Measurements from ENCODE around the gene RNPEP. TPM values are rescaled to one million over a fixed set of nuclear protein-coding genes. Genes with fewer than 3 reads are reported as not detected.
A peak's percentile ranks its signal among the peaks of the same experiment; 100 is the strongest.
"Not testable (repeated sequence)": the region's sequence is repeated elsewhere in the genome, so short reads cannot be mapped to it uniquely, and the experiment has no call there.

RNPEP gene
- total RNA-seq, 1 donor: 93.7 TPM

DNA sequence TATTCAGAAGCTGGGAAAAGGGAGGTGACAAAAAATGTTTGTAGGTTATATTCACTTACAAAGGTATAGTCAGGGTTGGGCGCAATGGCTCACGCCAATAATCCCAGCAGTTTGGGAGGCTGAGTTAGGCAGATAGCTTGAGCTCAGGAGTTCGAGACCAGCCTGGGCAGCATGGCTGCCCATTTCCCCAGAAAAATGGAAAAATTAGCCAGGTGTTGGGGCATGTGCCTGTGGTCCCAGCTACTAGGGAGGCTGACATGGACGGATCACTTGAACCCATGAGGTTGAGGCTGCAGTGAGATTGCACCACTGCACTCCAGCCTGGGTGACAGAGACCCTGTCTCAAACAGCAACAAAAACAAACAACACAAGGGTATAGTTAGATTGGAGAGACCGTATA, 24.1 kb upstream of the RNPEP start:
- no peak for DNase-seq (ENCODE audit: low read depth)
- no peak overlapping the region for H3K4me3 ChIP-seq (ENCODE audit: low read depth, low read length)
- TF ChIP-seq, protein P1, sequence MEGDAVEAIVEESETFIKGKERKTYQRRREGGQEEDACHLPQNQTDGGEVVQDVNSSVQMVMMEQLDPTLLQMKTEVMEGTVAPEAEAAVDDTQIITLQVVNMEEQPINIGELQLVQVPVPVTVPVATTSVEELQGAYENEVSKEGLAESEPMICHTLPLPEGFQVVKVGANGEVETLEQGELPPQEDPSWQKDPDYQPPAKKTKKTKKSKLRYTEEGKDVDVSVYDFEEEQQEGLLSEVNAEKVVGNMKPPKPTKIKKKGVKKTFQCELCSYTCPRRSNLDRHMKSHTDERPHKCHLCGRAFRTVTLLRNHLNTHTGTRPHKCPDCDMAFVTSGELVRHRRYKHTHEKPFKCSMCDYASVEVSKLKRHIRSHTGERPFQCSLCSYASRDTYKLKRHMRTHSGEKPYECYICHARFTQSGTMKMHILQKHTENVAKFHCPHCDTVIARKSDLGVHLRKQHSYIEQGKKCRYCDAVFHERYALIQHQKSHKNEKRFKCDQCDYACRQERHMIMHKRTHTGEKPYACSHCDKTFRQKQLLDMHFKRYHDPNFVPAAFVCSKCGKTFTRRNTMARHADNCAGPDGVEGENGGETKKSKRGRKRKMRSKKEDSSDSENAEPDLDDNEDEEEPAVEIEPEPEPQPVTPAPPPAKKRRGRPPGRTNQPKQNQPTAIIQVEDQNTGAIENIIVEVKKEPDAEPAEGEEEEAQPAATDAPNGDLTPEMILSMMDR (IDR thresholded peaks at IDR 0.05; ENCODE audit: insufficient read depth, low read depth, low read length): no peak

DNA sequence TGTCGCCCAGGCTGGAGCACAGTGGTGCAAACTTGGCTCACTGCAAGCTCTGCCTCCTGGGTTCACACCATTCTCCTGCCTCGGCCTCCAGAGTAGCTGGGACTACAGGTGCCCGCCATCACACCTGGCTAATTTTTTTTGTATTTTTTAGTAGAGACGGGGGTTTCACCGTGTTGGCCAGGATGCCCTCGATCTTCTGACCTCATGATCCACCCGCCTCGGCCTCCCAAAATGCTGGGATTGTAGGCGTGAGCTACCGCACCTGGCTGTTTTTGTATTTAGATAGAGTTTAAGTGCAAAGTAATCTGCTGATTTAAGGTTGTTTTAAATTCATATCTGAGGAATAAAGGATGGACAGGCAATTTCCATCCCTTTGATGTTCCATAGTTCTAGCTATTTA, 20.1 kb upstream of the RNPEP start:
- not testable (repeated sequence) for DNase-seq (ENCODE audit: low read depth); H3K4me3 ChIP-seq (ENCODE audit: low read depth, low read length)

DNA sequence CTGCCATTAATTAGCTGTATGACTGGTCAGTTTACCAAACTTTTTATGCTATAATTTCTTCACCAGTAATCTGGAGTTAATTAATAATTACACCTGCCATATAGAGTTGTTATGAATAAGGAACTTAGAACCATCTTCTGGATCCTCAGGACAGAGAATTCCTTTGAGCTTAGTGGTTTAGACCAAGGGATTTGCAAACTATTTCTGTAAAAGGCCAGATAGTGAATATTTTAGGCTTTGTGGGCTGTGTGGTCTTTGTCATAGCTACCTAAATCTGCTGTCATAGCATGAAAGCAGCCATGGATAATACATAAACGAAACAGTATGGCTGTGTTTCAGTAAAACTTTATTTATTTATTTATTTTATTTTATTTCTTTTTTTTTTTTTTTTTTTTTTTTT, 18.2 kb upstream of the RNPEP start:
- H3K4me3 ChIP-seq (ENCODE audit: low read depth, low read length): no peak overlapping the region
- TF ChIP-seq, protein P1 (IDR thresholded peaks at IDR 0.05; ENCODE audit: insufficient read depth, low read depth, low read length): no peak
- DNase-seq (ENCODE audit: low read depth): peak; percentile 90

DNA sequence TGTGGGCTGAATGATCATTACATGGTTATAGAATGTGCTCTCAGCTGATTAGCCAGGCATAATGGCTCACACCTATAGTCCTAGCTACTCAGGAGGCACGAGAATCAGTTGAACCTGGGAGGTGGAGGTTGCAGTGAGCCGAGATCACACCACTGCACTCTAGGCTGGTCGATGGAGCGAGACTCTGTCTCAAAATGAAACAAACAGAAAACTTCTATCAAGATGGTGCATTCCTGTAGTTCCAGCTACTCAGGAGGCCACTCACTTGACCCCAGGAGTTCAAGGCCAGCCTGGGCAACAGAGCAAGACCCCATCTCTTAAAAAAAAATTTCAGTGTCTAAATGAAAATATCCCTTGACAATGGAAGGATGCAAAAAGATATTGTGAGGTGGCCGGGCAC, 16.3 kb upstream of the RNPEP start:
- H3K4me3 ChIP-seq (ENCODE audit: low read depth, low read length): no peak overlapping the region
- TF ChIP-seq, protein P1 (IDR thresholded peaks at IDR 0.05; ENCODE audit: insufficient read depth, low read depth, low read length): no peak
- no peak for DNase-seq (ENCODE audit: low read depth)

DNA sequence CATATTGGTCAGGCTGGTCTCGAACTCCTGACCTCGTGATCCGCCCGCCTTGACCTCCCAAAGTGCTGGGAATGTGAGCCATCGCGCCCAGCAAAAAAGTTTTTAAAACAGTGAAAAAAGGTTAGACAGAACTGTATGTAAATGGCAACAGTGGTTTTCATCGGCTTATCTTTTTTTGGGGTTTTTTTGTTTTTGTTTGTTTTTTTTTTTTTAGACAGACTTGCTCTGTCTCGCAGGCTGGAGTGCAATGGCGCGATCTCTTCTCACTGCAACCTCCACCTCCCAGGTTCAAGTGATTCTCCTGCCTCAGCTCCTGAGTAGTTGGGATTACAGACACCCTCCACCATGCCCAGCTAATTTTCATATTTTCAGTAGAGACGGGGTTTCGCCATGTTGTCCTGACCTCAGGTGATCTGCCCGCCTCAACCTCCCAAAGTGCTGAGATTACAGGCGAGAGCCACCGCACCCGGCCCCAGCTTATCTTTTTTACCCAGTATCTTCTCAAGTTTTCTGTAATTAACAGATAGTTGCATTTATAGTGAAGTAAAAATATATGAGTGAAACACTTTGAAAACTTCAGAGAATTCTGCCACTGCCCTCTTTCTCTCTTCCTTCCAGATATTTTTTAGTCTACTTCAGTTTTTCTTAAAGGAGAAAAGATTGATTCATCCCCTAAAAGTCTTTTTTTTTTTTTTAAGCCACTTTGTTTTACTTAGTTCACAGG, 14.1 kb upstream of the RNPEP start:
- H3K4me3 ChIP-seq (ENCODE audit: low read depth, low read length): no peak overlapping the region
- TF ChIP-seq, protein P1 (IDR thresholded peaks at IDR 0.05; ENCODE audit: insufficient read depth, low read depth, low read length): no peak
- DNase-seq (ENCODE audit: low read depth): no peak

DNA sequence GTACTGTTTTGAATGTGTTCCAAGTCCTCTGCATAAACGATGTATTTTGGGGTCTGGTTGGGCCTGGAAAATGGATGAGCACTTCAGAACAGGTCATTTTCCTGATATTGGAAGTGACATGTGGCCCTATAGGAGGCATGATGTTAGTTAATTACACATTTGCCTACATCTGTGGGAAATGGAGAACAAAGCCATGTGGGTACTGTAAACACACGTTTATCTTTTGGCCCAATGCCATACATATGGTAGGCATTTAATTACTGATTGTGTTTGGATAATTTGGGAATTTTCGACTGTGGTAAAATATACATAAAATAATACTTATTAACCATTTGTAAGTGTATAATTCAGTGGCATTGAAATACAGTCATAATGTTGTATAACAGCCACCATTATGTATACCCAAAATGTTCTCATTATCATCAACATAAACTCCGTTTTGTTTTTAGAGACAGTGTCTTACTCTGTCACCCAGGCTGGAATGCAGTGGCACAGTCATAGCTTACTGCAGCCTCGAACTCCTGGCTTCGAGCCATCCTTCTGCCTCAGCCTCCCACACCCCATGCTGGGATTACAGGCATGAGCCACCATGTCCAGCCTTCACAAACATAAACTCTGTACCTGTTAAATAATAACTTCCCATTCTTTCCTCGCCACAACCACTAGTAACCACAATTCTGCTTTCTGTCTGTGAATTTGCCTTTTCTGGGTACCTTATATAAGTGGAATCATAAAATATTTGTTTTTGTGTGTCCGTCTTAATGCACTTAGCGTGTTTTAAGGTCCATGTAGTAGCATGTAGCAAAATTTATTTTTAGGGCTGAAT, 11.9 kb upstream of the RNPEP start:
- TF ChIP-seq, protein P1 (IDR thresholded peaks at IDR 0.05; ENCODE audit: insufficient read depth, low read depth, low read length): no peak
- DNase-seq (ENCODE audit: low read depth): peak; percentile 41
- no peak overlapping the region for H3K4me3 ChIP-seq (ENCODE audit: low read depth, low read length)

DNA sequence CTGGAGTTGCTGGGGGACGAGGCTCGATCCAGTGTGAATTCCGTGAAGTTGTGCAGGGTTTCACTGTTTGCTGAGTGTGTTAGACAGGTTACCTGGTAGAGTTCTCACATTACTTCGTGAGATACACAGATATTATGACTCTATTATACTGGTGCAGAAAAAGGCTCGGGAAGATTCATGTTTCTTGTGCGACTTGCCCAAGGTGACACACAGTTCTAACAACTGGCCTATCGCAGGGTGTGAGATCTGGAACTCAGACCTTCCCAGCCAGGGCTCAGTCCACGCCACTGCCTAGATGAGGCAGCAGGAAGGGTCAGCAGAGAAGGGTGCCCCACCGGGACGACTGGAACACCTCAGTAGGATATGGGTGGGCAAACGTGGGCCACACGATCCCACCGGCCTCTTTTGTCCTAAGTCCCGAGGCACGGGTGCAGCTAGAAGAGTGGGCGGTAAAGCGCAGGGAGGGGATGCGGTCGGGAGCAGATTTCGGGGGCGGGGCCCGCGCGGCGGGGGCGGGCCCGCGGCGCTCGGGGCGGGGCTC, 296 bp upstream of the RNPEP start:
- H3K4me3 ChIP-seq (ENCODE audit: low read depth, low read length): peak overlapping the region; percentile 75
- TF ChIP-seq, protein P1 (IDR thresholded peaks at IDR 0.05; ENCODE audit: insufficient read depth, low read depth, low read length): no peak
- DNase-seq (ENCODE audit: low read depth): no peak

Measured in fibroblast of villous mesenchyme (primary cell).